SK-N-SH treated with all-trans-retinoic acid at 6 μM for 48 hours (cell line): ENCODE data around the gene LRCH1.

ENCODE experiments used
- ATAC-seq: fragments of 200-7000 bp; cut with Tn5 transposase; 3 replicates; pipeline ENCODE4 v1.9.1; 2020; ENCODE audit warnings: mild to moderate bottlenecking, moderate library complexity
- ARNTL ChIP-seq: fragments of 450-650 bp; formaldehyde crosslinking; IDR thresholded peaks from 2 replicates; pipeline ENCODE4 v1.5.0; 2020; ENCODE audit warnings: low read depth, mild to moderate bottlenecking, moderate library complexity, borderline replicate concordance
- BACH2 ChIP-seq: fragments of 250-450 bp; sonication (Bioruptor Pico); IDR thresholded peaks from 2 replicates; pipeline ENCODE4 v1.9.0; 2021; ENCODE audit warnings: mild to moderate bottlenecking, borderline replicate concordance
- CSDC2 ChIP-seq: fragments of 250-450 bp; sonication (Bioruptor Pico); IDR thresholded peaks from 2 replicates; pipeline ENCODE4 v1.5.0; 2020; ENCODE audit warnings: mild to moderate bottlenecking, moderate library complexity
- ESRRG ChIP-seq: fragments of 250-450 bp; sonication (Bioruptor Pico); IDR thresholded peaks from 2 replicates; pipeline ENCODE4 v1.6.1; 2021; ENCODE audit warnings: mild to moderate bottlenecking
- GLIS3 ChIP-seq: fragments of 250-450 bp; sonication (Bioruptor Pico); IDR thresholded peaks from 2 replicates; pipeline ENCODE4 v1.5.0; 2020; ENCODE audit warnings: mild to moderate bottlenecking, moderate library complexity
- ISL1 ChIP-seq: fragments of 250-450 bp; sonication (Bioruptor Pico); IDR thresholded peaks from 2 replicates; pipeline ENCODE4 v2.1.2; 2022; ENCODE audit warnings: mild to moderate bottlenecking, moderate library complexity
- OSR1 ChIP-seq: fragments of 250-450 bp; sonication (Bioruptor Pico); IDR thresholded peaks from 2 replicates; pipeline ENCODE4 v1.8.0; 2022; ENCODE audit warnings: moderate library complexity, mild to moderate bottlenecking, inconsistent platforms
- PPARA ChIP-seq: fragments of 250-450 bp; sonication (Bioruptor Pico); IDR thresholded peaks from 2 replicates; pipeline ENCODE4 v1.5.0; 2020; ENCODE audit warnings: mild to moderate bottlenecking, borderline replicate concordance
- RARB ChIP-seq: fragments of 250-450 bp; sonication (Bioruptor Pico); IDR thresholded peaks from 2 replicates; pipeline ENCODE4 v1.8.0; 2021; ENCODE audit warnings: mild to moderate bottlenecking, moderate library complexity
- SNAI2 ChIP-seq: fragments of 250-450 bp; sonication (Bioruptor Pico); IDR thresholded peaks from 2 replicates; pipeline ENCODE4 v1.5.0; 2020; ENCODE audit warnings: mild to moderate bottlenecking, moderate library complexity
- TCF4 ChIP-seq: fragments of 250-450 bp; sonication (Bioruptor Pico); IDR thresholded peaks from 2 replicates; pipeline ENCODE4 v1.8.0; 2021; ENCODE audit warnings: mild to moderate bottlenecking, moderate library complexity, borderline replicate concordance
- TOX ChIP-seq: fragments of 250-450 bp; sonication (Bioruptor Pico); IDR thresholded peaks from 2 replicates; pipeline ENCODE4 v1.8.0; 2021; ENCODE audit warnings: mild to moderate bottlenecking, moderate library complexity, borderline replicate concordance
- ZC3H10 ChIP-seq: fragments of 250-450 bp; sonication (Bioruptor Pico); IDR thresholded peaks from 2 replicates; pipeline ENCODE4 v1.5.1; 2021; ENCODE audit warnings: mild to moderate bottlenecking, moderate library complexity
- ZFP3 ChIP-seq: fragments of 250-450 bp; sonication (Bioruptor Pico); IDR thresholded peaks from 2 replicates; pipeline ENCODE4 v1.5.0; 2020; ENCODE audit warnings: mild to moderate bottlenecking, moderate library complexity
- ZFP30 ChIP-seq: fragments of 450-650 bp; formaldehyde crosslinking; IDR thresholded peaks from 2 replicates; pipeline ENCODE4 v1.5.0; 2022; ENCODE audit warnings: mild to moderate bottlenecking, moderate library complexity
- ZNF565 ChIP-seq: fragments of 450-650 bp; formaldehyde crosslinking; conservative IDR thresholded peaks from 2 replicates; pipeline ENCODE4 v1.5.0; 2020; ENCODE audit warnings: low read depth, mild to moderate bottlenecking, moderate library complexity
- ZNF8 ChIP-seq: fragments of 450-650 bp; formaldehyde crosslinking; IDR thresholded peaks from 2 replicates; pipeline ENCODE4 v1.5.0; 2020; ENCODE audit warnings: mild to moderate bottlenecking, moderate library complexity
- TF ChIP-seq, protein P1 (sequence below): fragments of 250-450 bp; sonication (Bioruptor Pico); IDR thresholded peaks from 2 replicates; pipeline ENCODE4 v1.5.1; 2020; ENCODE audit warnings: low read depth, mild to moderate bottlenecking, moderate library complexity
- TF ChIP-seq, protein P2 (sequence below): fragments of 250-450 bp; sonication (Bioruptor Pico); IDR thresholded peaks from 2 replicates; pipeline ENCODE4 v1.5.0; 2020; ENCODE audit warnings: mild to moderate bottlenecking, moderate library complexity
- TF ChIP-seq, protein P3 (sequence below): fragments of 250-450 bp; sonication (Bioruptor Pico); IDR thresholded peaks from 2 replicates; pipeline ENCODE4 v1.8.0; 2021; ENCODE audit warnings: low read depth, mild to moderate bottlenecking, moderate library complexity, borderline replicate concordance
- TF ChIP-seq, protein P4 (sequence below): fragments of 250-450 bp; sonication (Bioruptor Pico); IDR thresholded peaks from 2 replicates; pipeline ENCODE4 v1.5.1; 2021; ENCODE audit warnings: mild to moderate bottlenecking, moderate library complexity
- TF ChIP-seq, protein P5 (sequence below): fragments of 250-450 bp; sonication (Bioruptor Pico); IDR thresholded peaks from 2 replicates; pipeline ENCODE4 v1.8.0; 2020; ENCODE audit warnings: mild to moderate bottlenecking, moderate library complexity, borderline replicate concordance

LRCH1 gene

DNA sequence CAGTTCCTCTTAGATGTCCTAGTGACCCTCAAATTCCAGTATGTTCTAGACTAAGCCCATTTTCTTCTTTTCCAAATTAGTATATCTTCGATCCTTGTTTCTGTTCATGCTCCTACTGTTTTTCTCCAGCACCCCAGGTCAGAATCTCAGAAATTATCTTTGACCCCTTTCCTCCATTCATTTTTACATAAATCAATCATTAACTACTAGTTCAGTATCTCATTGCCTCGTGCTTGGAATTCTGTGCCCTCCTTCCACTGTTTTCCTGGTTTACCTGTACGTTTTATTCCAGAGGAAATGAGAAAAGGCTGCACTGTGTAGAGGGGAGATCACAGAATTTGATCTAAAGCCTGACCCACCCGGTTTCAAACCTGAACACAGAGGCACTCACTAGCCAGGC is 107.9 kb downstream of the LRCH1 start:
- no peak for ATAC-seq
- TF ChIP-seq ZC3H10 (no peak), ZNF565 (CRISPR knock-in tag) (no peak), PPARA (CRISPR knock-in tag) (no peak), ARNTL (no peak), RARB (CRISPR knock-in tag) (no peak)
- TF ChIP-seq, all 23 proteins: peak for 0

DNA sequence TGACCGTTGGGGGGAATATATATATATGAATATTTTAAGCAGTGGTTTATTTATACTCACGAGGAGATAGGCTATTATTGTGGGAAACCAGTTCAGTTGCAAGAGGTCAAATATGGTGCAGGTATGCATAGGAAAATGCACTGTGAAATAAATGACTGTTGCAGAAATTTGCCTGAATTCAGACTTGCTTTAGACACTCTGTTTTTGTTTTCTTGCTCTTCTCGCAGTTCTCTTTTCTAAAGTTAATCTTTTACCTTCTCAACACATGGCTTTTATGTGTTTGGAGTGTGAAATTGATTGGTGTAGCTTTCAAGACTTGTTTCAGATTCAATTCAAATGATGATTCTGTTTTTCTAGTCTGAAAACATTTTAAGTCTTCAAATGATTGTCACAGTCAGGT is 109.7 kb downstream of the LRCH1 start:
- no peak for ATAC-seq
- TF ChIP-seq, protein P1, sequence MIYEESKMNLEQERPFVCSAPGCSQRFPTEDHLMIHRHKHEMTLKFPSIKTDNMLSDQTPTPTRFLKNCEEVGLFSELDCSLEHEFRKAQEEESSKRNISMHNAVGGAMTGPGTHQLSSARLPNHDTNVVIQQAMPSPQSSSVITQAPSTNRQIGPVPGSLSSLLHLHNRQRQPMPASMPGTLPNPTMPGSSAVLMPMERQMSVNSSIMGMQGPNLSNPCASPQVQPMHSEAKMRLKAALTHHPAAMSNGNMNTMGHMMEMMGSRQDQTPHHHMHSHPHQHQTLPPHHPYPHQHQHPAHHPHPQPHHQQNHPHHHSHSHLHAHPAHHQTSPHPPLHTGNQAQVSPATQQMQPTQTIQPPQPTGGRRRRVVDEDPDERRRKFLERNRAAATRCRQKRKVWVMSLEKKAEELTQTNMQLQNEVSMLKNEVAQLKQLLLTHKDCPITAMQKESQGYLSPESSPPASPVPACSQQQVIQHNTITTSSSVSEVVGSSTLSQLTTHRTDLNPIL (CRISPR knock-in tag) = no peak
- TF ChIP-seq TCF4 (no peak), ARNTL (no peak), CSDC2 (CRISPR knock-in tag) (no peak), ZNF565 (CRISPR knock-in tag) (no peak), BACH2 (CRISPR knock-in tag) (no peak), ZNF8 (CRISPR knock-in tag) (no peak), TOX (CRISPR knock-in tag) (no peak), GLIS3 (CRISPR knock-in tag) (no peak), OSR1 (no peak), ESRRG (no peak), ISL1 (CRISPR knock-in tag) (no peak)
- TF ChIP-seq, protein P2, sequence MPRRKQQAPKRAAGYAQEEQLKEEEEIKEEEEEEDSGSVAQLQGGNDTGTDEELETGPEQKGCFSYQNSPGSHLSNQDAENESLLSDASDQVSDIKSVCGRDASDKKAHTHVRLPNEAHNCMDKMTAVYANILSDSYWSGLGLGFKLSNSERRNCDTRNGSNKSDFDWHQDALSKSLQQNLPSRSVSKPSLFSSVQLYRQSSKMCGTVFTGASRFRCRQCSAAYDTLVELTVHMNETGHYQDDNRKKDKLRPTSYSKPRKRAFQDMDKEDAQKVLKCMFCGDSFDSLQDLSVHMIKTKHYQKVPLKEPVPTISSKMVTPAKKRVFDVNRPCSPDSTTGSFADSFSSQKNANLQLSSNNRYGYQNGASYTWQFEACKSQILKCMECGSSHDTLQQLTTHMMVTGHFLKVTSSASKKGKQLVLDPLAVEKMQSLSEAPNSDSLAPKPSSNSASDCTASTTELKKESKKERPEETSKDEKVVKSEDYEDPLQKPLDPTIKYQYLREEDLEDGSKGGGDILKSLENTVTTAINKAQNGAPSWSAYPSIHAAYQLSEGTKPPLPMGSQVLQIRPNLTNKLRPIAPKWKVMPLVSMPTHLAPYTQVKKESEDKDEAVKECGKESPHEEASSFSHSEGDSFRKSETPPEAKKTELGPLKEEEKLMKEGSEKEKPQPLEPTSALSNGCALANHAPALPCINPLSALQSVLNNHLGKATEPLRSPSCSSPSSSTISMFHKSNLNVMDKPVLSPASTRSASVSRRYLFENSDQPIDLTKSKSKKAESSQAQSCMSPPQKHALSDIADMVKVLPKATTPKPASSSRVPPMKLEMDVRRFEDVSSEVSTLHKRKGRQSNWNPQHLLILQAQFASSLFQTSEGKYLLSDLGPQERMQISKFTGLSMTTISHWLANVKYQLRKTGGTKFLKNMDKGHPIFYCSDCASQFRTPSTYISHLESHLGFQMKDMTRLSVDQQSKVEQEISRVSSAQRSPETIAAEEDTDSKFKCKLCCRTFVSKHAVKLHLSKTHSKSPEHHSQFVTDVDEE = no peak
- TF ChIP-seq, protein P3, sequence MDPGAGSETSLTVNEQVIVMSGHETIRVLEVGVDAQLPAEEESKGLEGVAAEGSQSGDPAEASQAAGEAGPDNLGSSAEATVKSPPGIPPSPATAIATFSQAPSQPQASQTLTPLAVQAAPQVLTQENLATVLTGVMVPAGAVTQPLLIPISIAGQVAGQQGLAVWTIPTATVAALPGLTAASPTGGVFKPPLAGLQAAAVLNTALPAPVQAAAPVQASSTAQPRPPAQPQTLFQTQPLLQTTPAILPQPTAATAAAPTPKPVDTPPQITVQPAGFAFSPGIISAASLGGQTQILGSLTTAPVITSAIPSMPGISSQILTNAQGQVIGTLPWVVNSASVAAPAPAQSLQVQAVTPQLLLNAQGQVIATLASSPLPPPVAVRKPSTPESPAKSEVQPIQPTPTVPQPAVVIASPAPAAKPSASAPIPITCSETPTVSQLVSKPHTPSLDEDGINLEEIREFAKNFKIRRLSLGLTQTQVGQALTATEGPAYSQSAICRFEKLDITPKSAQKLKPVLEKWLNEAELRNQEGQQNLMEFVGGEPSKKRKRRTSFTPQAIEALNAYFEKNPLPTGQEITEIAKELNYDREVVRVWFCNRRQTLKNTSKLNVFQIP (CRISPR knock-in tag) = no peak
- TF ChIP-seq, protein P4, sequence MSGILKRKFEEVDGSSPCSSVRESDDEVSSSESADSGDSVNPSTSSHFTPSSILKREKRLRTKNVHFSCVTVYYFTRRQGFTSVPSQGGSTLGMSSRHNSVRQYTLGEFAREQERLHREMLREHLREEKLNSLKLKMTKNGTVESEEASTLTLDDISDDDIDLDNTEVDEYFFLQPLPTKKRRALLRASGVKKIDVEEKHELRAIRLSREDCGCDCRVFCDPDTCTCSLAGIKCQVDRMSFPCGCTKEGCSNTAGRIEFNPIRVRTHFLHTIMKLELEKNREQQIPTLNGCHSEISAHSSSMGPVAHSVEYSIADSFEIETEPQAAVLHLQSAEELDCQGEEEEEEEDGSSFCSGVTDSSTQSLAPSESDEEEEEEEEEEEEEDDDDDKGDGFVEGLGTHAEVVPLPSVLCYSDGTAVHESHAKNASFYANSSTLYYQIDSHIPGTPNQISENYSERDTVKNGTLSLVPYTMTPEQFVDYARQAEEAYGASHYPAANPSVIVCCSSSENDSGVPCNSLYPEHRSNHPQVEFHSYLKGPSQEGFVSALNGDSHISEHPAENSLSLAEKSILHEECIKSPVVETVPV (CRISPR knock-in tag) = no peak
- TF ChIP-seq, all 23 proteins: peak for 0

DNA sequence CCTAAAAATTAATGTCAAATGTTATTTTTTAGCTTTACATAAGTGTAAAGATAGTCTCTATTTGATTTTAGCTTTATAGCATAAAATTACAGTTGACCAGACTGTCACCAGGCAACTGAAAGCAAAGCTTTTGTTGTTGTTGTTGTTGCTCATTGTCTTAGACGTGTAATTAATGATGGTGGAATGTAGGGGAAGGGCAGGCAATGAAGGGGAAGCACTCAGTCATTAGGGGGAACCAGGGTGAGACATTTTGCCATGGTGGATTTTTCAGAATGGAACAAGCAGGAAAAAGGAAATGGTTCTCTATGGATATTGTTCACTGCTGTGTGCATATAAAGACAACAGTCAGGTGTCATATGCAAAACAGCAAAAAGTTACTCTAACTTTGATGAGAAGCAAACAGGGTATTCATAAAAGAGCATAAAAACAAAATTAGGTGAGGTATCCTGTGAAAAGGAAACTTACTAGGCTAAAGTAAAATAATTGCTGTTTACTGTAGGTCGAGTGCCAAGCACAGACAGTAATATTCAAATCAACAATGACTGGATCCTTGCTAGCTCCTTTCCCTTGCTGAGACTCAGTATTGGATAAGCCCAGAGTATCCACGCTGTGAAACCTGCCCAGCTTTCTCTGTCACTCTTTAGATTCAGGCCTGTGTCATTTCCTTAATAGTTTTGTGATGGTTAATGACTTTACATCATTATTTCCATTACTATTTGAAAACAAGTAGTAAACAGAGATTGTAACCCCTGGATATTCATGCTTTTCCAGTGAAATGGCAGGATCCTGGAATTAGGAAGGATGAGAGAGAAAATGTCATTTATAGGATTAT is 110.5 kb downstream of the LRCH1 start:
- TF ChIP-seq OSR1 (no peak), ZFP3 (no peak), TCF4 (no peak), SNAI2 (CRISPR knock-in tag) (no peak), BACH2 (CRISPR knock-in tag) (no peak), ZFP30 (CRISPR knock-in tag) (no peak)
- TF ChIP-seq, protein P5, sequence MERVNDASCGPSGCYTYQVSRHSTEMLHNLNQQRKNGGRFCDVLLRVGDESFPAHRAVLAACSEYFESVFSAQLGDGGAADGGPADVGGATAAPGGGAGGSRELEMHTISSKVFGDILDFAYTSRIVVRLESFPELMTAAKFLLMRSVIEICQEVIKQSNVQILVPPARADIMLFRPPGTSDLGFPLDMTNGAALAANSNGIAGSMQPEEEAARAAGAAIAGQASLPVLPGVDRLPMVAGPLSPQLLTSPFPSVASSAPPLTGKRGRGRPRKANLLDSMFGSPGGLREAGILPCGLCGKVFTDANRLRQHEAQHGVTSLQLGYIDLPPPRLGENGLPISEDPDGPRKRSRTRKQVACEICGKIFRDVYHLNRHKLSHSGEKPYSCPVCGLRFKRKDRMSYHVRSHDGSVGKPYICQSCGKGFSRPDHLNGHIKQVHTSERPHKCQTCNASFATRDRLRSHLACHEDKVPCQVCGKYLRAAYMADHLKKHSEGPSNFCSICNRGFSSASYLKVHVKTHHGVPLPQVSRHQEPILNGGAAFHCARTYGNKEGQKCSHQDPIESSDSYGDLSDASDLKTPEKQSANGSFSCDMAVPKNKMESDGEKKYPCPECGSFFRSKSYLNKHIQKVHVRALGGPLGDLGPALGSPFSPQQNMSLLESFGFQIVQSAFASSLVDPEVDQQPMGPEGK (CRISPR knock-in tag) = no peak
- no peak for ATAC-seq
